ENCODE data around the gene NAA50. TPM values are rescaled to one million over a fixed set of nuclear protein-coding genes. Genes with fewer than 3 reads are reported as not detected.

Gene NAA50
- total RNA-seq, 1 experiment from 2014 or later = 208 TPM

GRCh38 chr3:113678773-113679172 lies 67.3 kb downstream of the NAA50 start:
- no peak overlapping the region for H3K27ac ChIP-seq (ENCODE audit: low read length)
- DNase-seq (ENCODE audit: low read depth, low spot score) = no peak
- TF ChIP-seq REST (IDR thresholded peaks at IDR 0.05; ENCODE audit: insufficient read depth in 1 of 2, low read depth in 2 of 2, low read length in 1 of 2) (no peak), TCF7L2 (IDR thresholded peaks at IDR 0.05; ENCODE audit: low read depth, low read length) (no peak), POLR2AphosphoS5 (IDR thresholded peaks at IDR 0.05; ENCODE audit: low read depth, low read length) (no peak), SIN3A (IDR thresholded peaks at IDR 0.05; ENCODE audit: borderline replicate concordance, insufficient read depth, low read depth, low read length) (no peak), CTCF (IDR thresholded peaks at IDR 0.05) (no peak)
- no peaks in the 10 kb centered on the region for H3K4me1 ChIP-seq (ENCODE audit: control insufficient read depth, insufficient read depth, low read length)
- BruUV-seq (replicated peaks) = no TSS peak
- ChIA-PET POLR2A (no interaction called here), CTCF (no interaction called here)
- H3K4me3 ChIP-seq (ENCODE audit: low read depth in 2 of 2, low read length in 2 of 2) = no peak overlapping the region
- intact Hi-C loops (cut with micrococcal nuclease; ENCODE audit: unreplicated experiment) = no loop called here
- no peaks in the 10 kb centered on the region for H3K27me3 ChIP-seq (ENCODE audit: control insufficient read depth, insufficient read depth, low read length)
- ATAC-seq = no peak
- no peaks in the 10 kb centered on the region for H3K9me3 ChIP-seq (ENCODE audit: control insufficient read depth, insufficient read depth, low read depth, low read length)
- no peaks in the 10 kb centered on the region for H3K36me3 ChIP-seq (ENCODE audit: control insufficient read depth, insufficient read depth, low read length)
- in situ Hi-C loops (cut with HindIII; ENCODE audit: low pct_unique_long_range_greater_than_20kb, low sequenced_read_pairs) = no loop called here

DNA sequence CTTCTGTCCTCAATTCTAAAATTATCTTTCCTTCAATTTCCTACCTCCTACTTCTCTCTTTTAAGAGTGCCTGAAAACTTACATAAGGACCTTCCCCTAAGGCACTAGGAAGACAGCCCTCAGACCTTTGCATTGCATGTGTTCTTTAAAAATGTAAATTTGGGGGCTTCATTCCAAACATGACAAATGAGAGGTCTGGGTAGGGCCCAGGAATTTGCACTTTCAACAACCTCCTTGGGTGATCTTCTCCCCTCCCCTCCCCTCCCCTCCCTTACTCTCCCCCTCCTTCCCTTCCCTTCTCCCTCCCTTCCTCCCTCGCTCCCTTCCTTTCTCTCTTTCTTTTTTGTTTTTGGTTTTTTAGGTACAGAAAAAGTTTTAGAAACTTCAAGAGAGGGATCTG lies 68.3 kb downstream of the NAA50 start:
- POLR2A ChIA-PET = no interaction called here
- TF ChIP-seq POLR2AphosphoS5 (IDR thresholded peaks at IDR 0.05; ENCODE audit: low read depth, low read length) = no peak
- TF ChIP-seq TCF7L2 (IDR thresholded peaks at IDR 0.05; ENCODE audit: low read depth, low read length) = no peak
- no peak for TF ChIP-seq REST (IDR thresholded peaks at IDR 0.05; ENCODE audit: insufficient read depth in 1 of 2, low read depth in 2 of 2, low read length in 1 of 2)
- TF ChIP-seq SIN3A (IDR thresholded peaks at IDR 0.05; ENCODE audit: borderline replicate concordance, insufficient read depth, low read depth, low read length) = no peak
- no peak for TF ChIP-seq CTCF (IDR thresholded peaks at IDR 0.05)
- Histone ChIP-seq H3K36me3 (ENCODE audit: control insufficient read depth, insufficient read depth, low read length) (no peaks in the 10 kb centered on the region), H3K27ac (ENCODE audit: low read length) (no peak overlapping the region), H3K4me3 (ENCODE audit: low read depth in 2 of 2, low read length in 2 of 2) (no peak overlapping the region), H3K27me3 (ENCODE audit: control insufficient read depth, insufficient read depth, low read length) (no peaks in the 10 kb centered on the region), H3K9me3 (ENCODE audit: control insufficient read depth, insufficient read depth, low read depth, low read length) (no peaks in the 10 kb centered on the region), H3K4me1 (ENCODE audit: control insufficient read depth, insufficient read depth, low read length) (no peaks in the 10 kb centered on the region)
- no TSS peak for BruUV-seq (replicated peaks)
- no peak for DNase-seq (ENCODE audit: low read depth, low spot score)
- CTCF ChIA-PET = no interaction called here
- intact Hi-C loops (cut with micrococcal nuclease; ENCODE audit: unreplicated experiment) (no loop called here), in situ Hi-C loops (cut with HindIII; ENCODE audit: low pct_unique_long_range_greater_than_20kb, low sequenced_read_pairs) (no loop called here)
- ATAC-seq = no peak

Measured in Panc1 (cell line).